Neural cell (in vitro differentiated cells): ENCODE measurements around the gene TM7SF3. TPM values are rescaled to one million over a fixed set of nuclear protein-coding genes. Genes with fewer than 3 reads are reported as not detected.

Experiments
- H2AFZ ChIP-seq: fragments of 200-600, 300-800 bp; sonication (generic), shearing (Covaris generic); 2 replicates; pipeline ENCODE4 v1.6.0; 2014; ENCODE audit warnings: low read depth, mild to moderate bottlenecking, antibody characterized with exemption, low read length, moderate library complexity
- H3F3A ChIP-seq: fragments of 200-600 bp; shearing (Covaris generic); 2 replicates; pipeline ENCODE4 v1.6.1; 2016; ENCODE audit warnings: mild to moderate bottlenecking, moderate library complexity, mixed read lengths, antibody characterized with exemption, low read length; ENCODE audit not compliant: insufficient read depth, poor library complexity, severe bottlenecking
- H3K27ac ChIP-seq: fragments of 200-600, 300-800 bp; sonication (generic), shearing (Covaris generic); 2 replicates; pipeline ENCODE4 v1.5.1; 2014; ENCODE audit warnings: mild to moderate bottlenecking, low read length, moderate library complexity
- H3K27me3 ChIP-seq: fragments of 300-800, 200-600 bp; sonication (generic), shearing (Covaris generic); 2 replicates; pipeline ENCODE4 v1.6.0; 2014; ENCODE audit warnings: mild to moderate bottlenecking, low read depth, low read length, moderate library complexity; ENCODE audit not compliant: insufficient read depth
- H3K36me3 ChIP-seq: fragments of 300-800, 200-600 bp; sonication (generic), shearing (Covaris generic); 2 replicates; pipeline ENCODE4 v1.5.1; 2014; ENCODE audit warnings: mild to moderate bottlenecking, antibody characterized with exemption, low read length, moderate library complexity; ENCODE audit not compliant: insufficient read depth
- H3K4me2 ChIP-seq: fragments of 300-800, 200-600 bp; sonication (generic), shearing (Covaris generic); 2 replicates; pipeline ENCODE4 v1.6.0; 2014; ENCODE audit warnings: mild to moderate bottlenecking, low read length
- H3K4me3 ChIP-seq: fragments of 300-800, 200-600 bp; sonication (generic), shearing (Covaris generic); 2 replicates; pipeline ENCODE4 v1.5.1; 2014; ENCODE audit warnings: mild to moderate bottlenecking, low read length, moderate library complexity
- H3K79me2 ChIP-seq: fragments of 200-600 bp; shearing (Covaris generic); replicated peaks from 2 replicates; pipeline ENCODE4 v1.6.0; 2014; ENCODE audit warnings: mild to moderate bottlenecking, low read length, moderate library complexity; ENCODE audit not compliant: insufficient read depth
- H3K9ac ChIP-seq: fragments of 300-800, 200-600 bp; sonication (generic), shearing (Covaris generic); 2 replicates; pipeline ENCODE4 v1.6.1; 2016; ENCODE audit warnings: mild to moderate bottlenecking, low read length, mixed read lengths
- H3K9me2 ChIP-seq: fragments of 200-600 bp; shearing (Covaris generic); 2 replicates; pipeline ENCODE4 v1.6.1; 2016; ENCODE audit warnings: mild to moderate bottlenecking, low read length, mixed read lengths; ENCODE audit not compliant: insufficient read depth
- H3K9me3 ChIP-seq: fragments of 200-600, 300-800 bp; sonication (generic), shearing (Covaris generic); 2 replicates; pipeline ENCODE4 v1.6.1; 2016; ENCODE audit warnings: mild to moderate bottlenecking, mixed run types, low read length, moderate library complexity, mixed read lengths
- H4K20me1 ChIP-seq: fragments of 200-600 bp; shearing (Covaris generic); 2 replicates; pipeline ENCODE4 v1.6.1; 2016; ENCODE audit warnings: mild to moderate bottlenecking, mixed run types; ENCODE audit not compliant: insufficient read depth
- EP300 ChIP-seq: fragments of 450-650 bp; conservative IDR thresholded peaks from 2 replicates; pipeline ENCODE4 v1.6.1; 2014; ENCODE audit warnings: antibody characterized with exemption, mild to moderate bottlenecking, moderate library complexity; ENCODE audit not compliant: poor library complexity, severe bottlenecking
- EZH2 ChIP-seq: fragments of 200-600, 300-800 bp; shearing (Covaris generic), sonication (generic); IDR thresholded peaks from 2 replicates; pipeline ENCODE4 v1.6.1; 2014; ENCODE audit warnings: antibody characterized with exemption, low read length, borderline replicate concordance, mild to moderate bottlenecking; ENCODE audit not compliant: insufficient read depth, poor library complexity, severe bottlenecking
- MXI1 ChIP-seq: fragments of 450-650 bp; conservative IDR thresholded peaks from 2 replicates; pipeline ENCODE4 v1.6.1; 2014; ENCODE audit warnings: antibody characterized with exemption, mild to moderate bottlenecking; ENCODE audit not compliant: poor library complexity, severe bottlenecking
- POLR2AphosphoS5 ChIP-seq: IDR thresholded peaks from 2 replicates; pipeline ENCODE4 v1.6.1; 2012
- RAD21 ChIP-seq: fragments of 450-650 bp; conservative IDR thresholded peaks from 2 replicates; pipeline ENCODE4 v1.6.1; 2014; ENCODE audit warnings: antibody characterized with exemption, mild to moderate bottlenecking, moderate library complexity
- SMC3 ChIP-seq: fragments of 450-650 bp; conservative IDR thresholded peaks from 2 replicates; pipeline ENCODE4 v1.6.1; 2014; ENCODE audit warnings: antibody characterized with exemption, mild to moderate bottlenecking, moderate library complexity; ENCODE audit not compliant: poor library complexity
- TAF1 ChIP-seq: IDR thresholded peaks from 2 replicates; pipeline ENCODE4 v1.6.1; 2012; ENCODE audit warnings: low read depth
- polyA plus RNA-seq: library from polyadenylated mRNA; depleted of rRNA; stranded (reverse); fragments of >200 nt; gene quantifications from 2 replicates; pipeline ENCODE4 v1.2.3, GENCODE V29; 2014
- TF ChIP-seq, protein P1 (sequence below): IDR thresholded peaks from 2 replicates; pipeline ENCODE4 v1.6.1; 2012; ENCODE audit warnings: borderline replicate concordance
- TF ChIP-seq, protein P2 (sequence below): fragments of 450-650 bp; IDR thresholded peaks from 2 replicates; pipeline ENCODE4 v1.5.1; 2014; ENCODE audit warnings: antibody characterized with exemption, mild to moderate bottlenecking, moderate library complexity; ENCODE audit not compliant: poor library complexity, severe bottlenecking

The TM7SF3 gene
- polyA plus RNA-seq, 1 donor from 2014 or later: 30.0 TPM

GRCh38 chr12:26939192-26939832 lies 74.9 kb downstream of the TM7SF3 start:
- H3K36me3 ChIP-seq: no peaks in the 10 kb centered on the region
- H3K9me2 ChIP-seq: no peaks in the 10 kb centered on the region
- H3K79me2 ChIP-seq: peaks cover 80% of the 10 kb centered on the region
- H3K4me2 ChIP-seq: peak overlapping the region; percentile 41
- H2AFZ ChIP-seq: peak overlapping the region; percentile 83
- no peaks in the 10 kb centered on the region for H3K27me3 ChIP-seq
- no peaks in the 10 kb centered on the region for H4K20me1 ChIP-seq
- H3K4me3 ChIP-seq: peak overlapping the region; percentile 84
- TF ChIP-seq, protein P1, sequence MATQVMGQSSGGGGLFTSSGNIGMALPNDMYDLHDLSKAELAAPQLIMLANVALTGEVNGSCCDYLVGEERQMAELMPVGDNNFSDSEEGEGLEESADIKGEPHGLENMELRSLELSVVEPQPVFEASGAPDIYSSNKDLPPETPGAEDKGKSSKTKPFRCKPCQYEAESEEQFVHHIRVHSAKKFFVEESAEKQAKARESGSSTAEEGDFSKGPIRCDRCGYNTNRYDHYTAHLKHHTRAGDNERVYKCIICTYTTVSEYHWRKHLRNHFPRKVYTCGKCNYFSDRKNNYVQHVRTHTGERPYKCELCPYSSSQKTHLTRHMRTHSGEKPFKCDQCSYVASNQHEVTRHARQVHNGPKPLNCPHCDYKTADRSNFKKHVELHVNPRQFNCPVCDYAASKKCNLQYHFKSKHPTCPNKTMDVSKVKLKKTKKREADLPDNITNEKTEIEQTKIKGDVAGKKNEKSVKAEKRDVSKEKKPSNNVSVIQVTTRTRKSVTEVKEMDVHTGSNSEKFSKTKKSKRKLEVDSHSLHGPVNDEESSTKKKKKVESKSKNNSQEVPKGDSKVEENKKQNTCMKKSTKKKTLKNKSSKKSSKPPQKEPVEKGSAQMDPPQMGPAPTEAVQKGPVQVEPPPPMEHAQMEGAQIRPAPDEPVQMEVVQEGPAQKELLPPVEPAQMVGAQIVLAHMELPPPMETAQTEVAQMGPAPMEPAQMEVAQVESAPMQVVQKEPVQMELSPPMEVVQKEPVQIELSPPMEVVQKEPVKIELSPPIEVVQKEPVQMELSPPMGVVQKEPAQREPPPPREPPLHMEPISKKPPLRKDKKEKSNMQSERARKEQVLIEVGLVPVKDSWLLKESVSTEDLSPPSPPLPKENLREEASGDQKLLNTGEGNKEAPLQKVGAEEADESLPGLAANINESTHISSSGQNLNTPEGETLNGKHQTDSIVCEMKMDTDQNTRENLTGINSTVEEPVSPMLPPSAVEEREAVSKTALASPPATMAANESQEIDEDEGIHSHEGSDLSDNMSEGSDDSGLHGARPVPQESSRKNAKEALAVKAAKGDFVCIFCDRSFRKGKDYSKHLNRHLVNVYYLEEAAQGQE: no peak
- TF ChIP-seq SMC3 (no peak), RAD21 (no peak), EZH2 (no peak), POLR2AphosphoS5 (no peak), EP300 (no peak), MXI1 (no peak), TAF1 (no peak)
- TF ChIP-seq, protein P2, sequence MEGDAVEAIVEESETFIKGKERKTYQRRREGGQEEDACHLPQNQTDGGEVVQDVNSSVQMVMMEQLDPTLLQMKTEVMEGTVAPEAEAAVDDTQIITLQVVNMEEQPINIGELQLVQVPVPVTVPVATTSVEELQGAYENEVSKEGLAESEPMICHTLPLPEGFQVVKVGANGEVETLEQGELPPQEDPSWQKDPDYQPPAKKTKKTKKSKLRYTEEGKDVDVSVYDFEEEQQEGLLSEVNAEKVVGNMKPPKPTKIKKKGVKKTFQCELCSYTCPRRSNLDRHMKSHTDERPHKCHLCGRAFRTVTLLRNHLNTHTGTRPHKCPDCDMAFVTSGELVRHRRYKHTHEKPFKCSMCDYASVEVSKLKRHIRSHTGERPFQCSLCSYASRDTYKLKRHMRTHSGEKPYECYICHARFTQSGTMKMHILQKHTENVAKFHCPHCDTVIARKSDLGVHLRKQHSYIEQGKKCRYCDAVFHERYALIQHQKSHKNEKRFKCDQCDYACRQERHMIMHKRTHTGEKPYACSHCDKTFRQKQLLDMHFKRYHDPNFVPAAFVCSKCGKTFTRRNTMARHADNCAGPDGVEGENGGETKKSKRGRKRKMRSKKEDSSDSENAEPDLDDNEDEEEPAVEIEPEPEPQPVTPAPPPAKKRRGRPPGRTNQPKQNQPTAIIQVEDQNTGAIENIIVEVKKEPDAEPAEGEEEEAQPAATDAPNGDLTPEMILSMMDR: no peak
- H3K27ac ChIP-seq: peak overlapping the region; percentile 93
- peaks cover 5% of the 10 kb centered on the region for H3F3A ChIP-seq
- no peaks in the 10 kb centered on the region for H3K9me3 ChIP-seq
- H3K9ac ChIP-seq: peak overlapping the region; percentile 92

DNA sequence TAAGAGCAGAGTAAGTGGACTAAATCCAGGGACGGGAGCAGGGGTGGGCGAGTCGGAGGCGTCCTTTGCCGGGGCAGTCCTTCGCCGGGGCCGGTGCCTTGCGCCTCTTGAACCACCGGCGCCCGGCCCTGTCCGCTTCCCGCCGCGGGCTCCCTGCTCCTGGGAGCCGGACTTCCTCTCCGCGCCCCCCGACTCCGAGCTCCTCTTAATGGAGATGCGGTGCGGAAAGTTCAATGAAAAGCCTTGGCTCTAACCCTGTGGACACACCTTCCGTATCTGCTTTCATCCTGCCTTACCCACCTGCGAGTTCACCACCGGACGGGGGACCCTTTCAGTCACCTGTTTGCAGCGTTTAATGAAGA lies 75.5 kb downstream of the TM7SF3 start:
- Histone ChIP-seq H3K27me3 (no peaks in the 10 kb centered on the region), H3K79me2 (peaks cover 74% of the 10 kb centered on the region), H3K9me2 (no peaks in the 10 kb centered on the region), H3K27ac (peak overlapping the region; percentile 93), H3K36me3 (no peaks in the 10 kb centered on the region), H4K20me1 (no peaks in the 10 kb centered on the region), H3K9me3 (no peaks in the 10 kb centered on the region), H3K4me2 (peak overlapping the region; percentile 41), H3K9ac (peak overlapping the region; percentile 92), H3K4me3 (peak overlapping the region; percentile 84), H3F3A (peaks cover 5% of the 10 kb centered on the region), H2AFZ (peak overlapping the region; percentile 83)
- TF ChIP-seq, protein P2: no peak
- no peak for TF ChIP-seq EZH2
- TF ChIP-seq, protein P1: no peak
- no peak for TF ChIP-seq EP300
- no peak for TF ChIP-seq TAF1
